Activated B cell treated with CpG ODN at 0.5 μM for 24 hours (primary cell): ENCODE results near the gene MPRIP. TPM values are rescaled to one million over a fixed set of nuclear protein-coding genes. Genes with fewer than 3 reads are reported as not detected.
"Not testable (repeated sequence)": the region's sequence is repeated elsewhere in the genome, so short reads cannot be mapped to it uniquely, and the experiment has no call there.

Source experiments
- ATAC-seq: fragments of 200-7000 bp; cut with Tn5 transposase; one replicate; pipeline ENCODE4 v1.10.0; 2021; ENCODE audit warnings: low read depth, mild to moderate bottlenecking, moderate library complexity
- CTCF ChIA-PET: fragments of 350-600 bp; sonication (Branson Sonifier 250); formaldehyde crosslinking; loops from one replicate; lab custom pipeline; 2021; ENCODE audit warnings: antibody characterized with exemption; lab: Charles Lee
- POLR2A ChIA-PET: fragments of 350-600 bp; sonication (Branson Sonifier 250); formaldehyde crosslinking; loops from one replicate; lab custom pipeline; 2021; ENCODE audit warnings: antibody characterized with exemption; lab: Charles Lee
- DNase-seq: peaks from one replicate; pipeline ENCODE4 v3.0.0; 2022
- H3K27ac Mint-ChIP-seq: one replicate; pipeline ENCODE4 v1.8.0; 2020; ENCODE audit warnings: mixed read lengths
- H3K27me3 Mint-ChIP-seq: one replicate; pipeline ENCODE4 v1.8.0; 2021; ENCODE audit warnings: mixed read lengths
- H3K36me3 Mint-ChIP-seq: one replicate; pipeline ENCODE4 v1.8.0; 2021; ENCODE audit warnings: low read depth, mixed read lengths
- H3K4me1 Mint-ChIP-seq: one replicate; pipeline ENCODE4 v1.8.0; 2021; ENCODE audit warnings: mixed read lengths
- H3K4me3 Mint-ChIP-seq: one replicate; pipeline ENCODE4 v1.8.0; 2020; ENCODE audit warnings: mild to moderate bottlenecking, mixed read lengths
- H3K9me3 Mint-ChIP-seq: one replicate; pipeline ENCODE4 v1.8.0; 2020; ENCODE audit warnings: mixed read lengths
- intact Hi-C: fragments of 100-400 bp; cut with micrococcal nuclease; formaldehyde crosslinking; loops from one replicate; pipeline ENCODE4 v1.15.1; 2024
- total RNA-seq: library from RNA; stranded (reverse); gene quantifications from 2 replicates; pipeline ENCODE4 v1.2.3, GENCODE V29; 2022
- TF ChIP-seq, protein P1 (sequence below): fragments of 200-600 bp; IDR thresholded peaks from one replicate; pipeline ENCODE4 v1.8.0; 2022; ENCODE audit warnings: antibody characterized with exemption, mild to moderate bottlenecking

MPRIP gene
- total RNA-seq, 1 donor from 2014 or later: 231 TPM

DNA sequence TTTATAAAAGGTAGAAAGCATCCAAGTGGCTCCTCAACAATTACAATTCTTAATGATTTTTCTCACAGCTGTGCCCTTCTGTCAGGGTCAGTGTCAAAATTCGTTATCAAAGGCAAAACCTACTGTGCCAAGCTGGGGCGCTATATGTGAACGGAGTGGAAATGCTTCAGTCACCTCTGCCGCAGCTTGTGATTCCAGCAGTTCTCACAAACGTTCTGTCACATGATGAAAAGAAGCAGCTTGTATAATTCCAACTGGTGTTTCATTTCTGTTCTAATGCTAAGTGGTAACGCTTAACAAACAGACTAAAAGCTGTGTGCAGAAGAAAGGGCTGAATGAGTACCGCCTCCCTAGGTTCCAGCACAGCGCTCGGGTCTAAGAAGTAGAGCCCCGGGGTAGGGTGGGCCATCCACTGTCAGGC is 149.7 kb downstream of the MPRIP start:
- Mint-ChIP-seq H3K9me3 (no peaks in the 10 kb centered on the region), H3K27me3 (no peaks in the 10 kb centered on the region), H3K4me1 (peaks cover 13% of the 10 kb centered on the region), H3K27ac (no peak overlapping the region), H3K4me3 (no peak overlapping the region), H3K36me3 (peaks cover 23% of the 10 kb centered on the region)
- TF ChIP-seq, protein P1, sequence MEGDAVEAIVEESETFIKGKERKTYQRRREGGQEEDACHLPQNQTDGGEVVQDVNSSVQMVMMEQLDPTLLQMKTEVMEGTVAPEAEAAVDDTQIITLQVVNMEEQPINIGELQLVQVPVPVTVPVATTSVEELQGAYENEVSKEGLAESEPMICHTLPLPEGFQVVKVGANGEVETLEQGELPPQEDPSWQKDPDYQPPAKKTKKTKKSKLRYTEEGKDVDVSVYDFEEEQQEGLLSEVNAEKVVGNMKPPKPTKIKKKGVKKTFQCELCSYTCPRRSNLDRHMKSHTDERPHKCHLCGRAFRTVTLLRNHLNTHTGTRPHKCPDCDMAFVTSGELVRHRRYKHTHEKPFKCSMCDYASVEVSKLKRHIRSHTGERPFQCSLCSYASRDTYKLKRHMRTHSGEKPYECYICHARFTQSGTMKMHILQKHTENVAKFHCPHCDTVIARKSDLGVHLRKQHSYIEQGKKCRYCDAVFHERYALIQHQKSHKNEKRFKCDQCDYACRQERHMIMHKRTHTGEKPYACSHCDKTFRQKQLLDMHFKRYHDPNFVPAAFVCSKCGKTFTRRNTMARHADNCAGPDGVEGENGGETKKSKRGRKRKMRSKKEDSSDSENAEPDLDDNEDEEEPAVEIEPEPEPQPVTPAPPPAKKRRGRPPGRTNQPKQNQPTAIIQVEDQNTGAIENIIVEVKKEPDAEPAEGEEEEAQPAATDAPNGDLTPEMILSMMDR: no peak
- DNase-seq (no peak), ATAC-seq (no peak)
- CTCF ChIA-PET: no interaction called here
- intact Hi-C loops: no loop called here
- POLR2A ChIA-PET: interaction anchor here (0.7 to 1.5 kb wide), 2 partner anchors 13 to 49 kb away, joined by 4 to 5 read pairs; no protein-coding TSS in a partner anchor

DNA sequence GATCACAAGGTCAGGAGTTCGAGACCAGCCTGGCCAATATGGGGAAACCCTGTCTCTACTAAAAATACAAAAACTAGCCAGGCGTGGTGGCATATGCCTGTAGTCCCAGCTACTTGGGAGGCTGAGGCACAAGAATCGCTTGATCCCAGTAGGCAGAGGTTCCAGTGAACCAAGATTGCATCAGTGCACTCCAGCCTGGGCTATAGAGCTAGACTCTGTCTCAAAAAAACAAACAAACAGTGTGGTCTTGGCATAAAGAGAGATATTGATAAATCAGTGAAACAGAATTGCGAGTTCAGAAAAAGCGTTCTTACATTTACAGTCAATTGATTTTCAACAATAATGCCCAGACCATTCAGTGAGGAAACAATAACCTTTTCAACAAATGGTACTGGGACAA is 153.2 kb downstream of the MPRIP start:
- H3K4me3 Mint-ChIP-seq, DNase-seq, H3K9me3 Mint-ChIP-seq, ATAC-seq, POLR2A ChIA-PET, H3K27ac Mint-ChIP-seq, H3K36me3 Mint-ChIP-seq, intact Hi-C loops, H3K27me3 Mint-ChIP-seq: not testable (repeated sequence)
- peaks cover 13% of the 10 kb centered on the region for H3K4me1 Mint-ChIP-seq
- CTCF ChIA-PET: interaction anchor here (1.4 kb wide), 1 partner anchor 75 kb away, joined by 3 read pairs; no protein-coding TSS in a partner anchor

DNA sequence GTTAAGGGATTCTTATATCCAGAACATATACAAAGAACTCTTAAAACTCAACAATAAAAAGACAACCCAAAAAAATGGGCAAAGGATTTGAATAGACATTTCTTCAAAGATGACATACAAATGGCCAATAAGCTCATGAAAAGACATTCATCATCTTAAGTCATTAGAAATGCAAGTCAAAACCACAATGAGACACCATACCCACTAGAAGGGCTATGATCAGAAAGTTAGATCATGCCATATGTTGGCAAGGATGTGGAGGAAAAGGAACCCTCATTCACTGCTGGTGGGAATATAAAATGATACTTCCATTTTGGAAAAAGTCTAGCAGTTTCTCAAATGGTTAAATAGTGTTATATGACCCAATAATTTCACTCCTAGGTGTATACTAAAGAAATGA is 154.5 kb downstream of the MPRIP start:
- POLR2A ChIA-PET: interaction anchor here (0.6 kb wide), 1 partner anchor 265 kb away, joined by 3 read pairs; no protein-coding TSS in a partner anchor
- intact Hi-C loops: no loop called here
- Mint-ChIP-seq H3K27me3 (no peaks in the 10 kb centered on the region), H3K36me3 (peaks cover 2% of the 10 kb centered on the region), H3K27ac (no peak overlapping the region), H3K4me1 (peaks cover 13% of the 10 kb centered on the region), H3K9me3 (no peaks in the 10 kb centered on the region), H3K4me3 (no peak overlapping the region)
- ATAC-seq (no peak), DNase-seq (no peak)
- CTCF ChIA-PET: no interaction called here
- TF ChIP-seq, protein P1: no peak

DNA sequence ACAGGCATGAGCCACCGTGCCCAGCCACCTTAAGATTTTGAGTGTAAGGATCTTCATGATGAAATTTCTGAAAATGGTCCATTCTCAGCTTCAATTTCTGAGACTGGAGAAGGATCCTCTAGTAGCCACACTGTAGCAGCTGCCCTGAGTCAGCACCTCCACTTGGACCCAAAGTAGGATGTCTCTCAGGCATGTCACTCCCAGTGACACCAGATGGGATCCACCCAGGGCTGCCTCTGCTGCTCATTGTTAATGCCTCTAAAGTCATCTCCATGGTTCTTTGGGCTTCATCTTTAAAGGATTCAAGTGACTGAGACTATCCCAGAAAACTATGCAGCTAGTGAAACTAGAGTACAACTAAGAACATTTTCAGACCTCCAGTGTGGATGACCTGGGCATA is 156.0 kb downstream of the MPRIP start:
- POLR2A ChIA-PET: interaction anchor here (1.0 kb wide), 1 partner anchor 17 kb away, joined by 3 read pairs; no protein-coding TSS in a partner anchor

DNA sequence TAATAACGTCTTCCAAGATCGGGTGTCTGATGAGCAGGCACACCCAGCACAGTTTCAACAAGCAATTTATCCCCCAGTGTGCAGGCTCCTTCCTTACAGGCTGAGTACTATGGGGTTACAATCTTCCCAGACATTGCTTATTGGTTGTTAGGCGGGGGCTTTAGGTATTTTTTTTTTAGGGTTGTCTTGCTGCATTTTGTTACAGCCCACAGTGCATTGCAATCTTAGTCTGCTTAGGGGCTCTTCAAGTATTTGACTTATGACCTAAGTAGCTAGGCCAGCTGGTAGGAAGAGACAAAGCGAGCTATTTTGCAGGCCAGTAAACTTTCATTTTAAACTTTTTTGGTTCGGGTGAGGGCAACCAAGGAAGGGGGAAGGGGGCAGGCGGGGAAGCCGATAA is 158.1 kb downstream of the MPRIP start:
- ATAC-seq: no peak
- intact Hi-C loops: no loop called here
- TF ChIP-seq, protein P1: no peak
- H3K27me3 Mint-ChIP-seq: no peaks in the 10 kb centered on the region
- H3K4me1 Mint-ChIP-seq: peaks cover 12% of the 10 kb centered on the region
- no peaks in the 10 kb centered on the region for H3K9me3 Mint-ChIP-seq
- H3K36me3 Mint-ChIP-seq: peaks cover 10% of the 10 kb centered on the region
- no peak overlapping the region for H3K4me3 Mint-ChIP-seq
- H3K27ac Mint-ChIP-seq: no peak overlapping the region
- DNase-seq: no peak
- ChIA-PET POLR2A (interaction anchor here (0.7 kb wide), 1 partner anchor 23 kb away, joined by 3 read pairs; no protein-coding TSS in a partner anchor), CTCF (interaction anchor here (0.8 kb wide), 1 partner anchor 10 kb away, joined by 3 read pairs; no protein-coding TSS in a partner anchor)

More for the DNA sequence above, 156.0 kb downstream of the MPRIP start:
- H3K4me3 Mint-ChIP-seq: no peak overlapping the region
- H3K36me3 Mint-ChIP-seq: peaks cover 10% of the 10 kb centered on the region
- no peaks in the 10 kb centered on the region for H3K9me3 Mint-ChIP-seq
- H3K27me3 Mint-ChIP-seq: no peaks in the 10 kb centered on the region
- TF ChIP-seq, protein P1: no peak
- H3K4me1 Mint-ChIP-seq: peaks cover 3% of the 10 kb centered on the region
- no peak for ATAC-seq
- DNase-seq: no peak
- CTCF ChIA-PET: no interaction called here
- intact Hi-C loops: no loop called here
- no peak overlapping the region for H3K27ac Mint-ChIP-seq
